Right lung (tissue), 5 donors: ENCODE measurements around the gene ADPGK. TPM values are rescaled to one million over a fixed set of nuclear protein-coding genes. Genes with fewer than 3 reads are reported as not detected.

ENCODE experiments used
- polyA plus RNA-seq, 5 donors: library from polyadenylated mRNA; unstranded; fragments of 120-200 nt; gene quantifications; one replicate each; pipeline versions ENCODE4 v1.2.1 to v1.2.3, GENCODE V29; 2013; ENCODE audit warnings: inconsistent platforms in 1 of 5, low replicate concordance in 1 of 5; ENCODE audit not compliant: insufficient read length in 5 of 5, insufficient read depth in 1 of 5

Gene ADPGK
- polyA plus RNA-seq, 5 donors: 63.6 to 81.9 (median 69.9) TPM

Other genes starting within 250 kb of the ADPGK start
- 1 to 10 TPM in 2 of 5 donors, under 1 TPM in 2, not detected in 1; 0.13 to 1.6 (median 1.2) TPM for gene GOLGA6B, start 129.1 kb downstream of the ADPGK start, polyA plus RNA-seq
- not detected for gene HIGD2B, start 97.6 kb downstream of the ADPGK start, polyA plus RNA-seq
- 10 to 100 TPM; 40.1 to 63.4 (median 49.9) TPM for gene BBS4, start 97.6 kb downstream of the ADPGK start, polyA plus RNA-seq